Fibroblast of the aortic adventitia (primary cell): ENCODE results near the gene CEP112. TPM values are rescaled to one million over a fixed set of nuclear protein-coding genes. Genes with fewer than 3 reads are reported as not detected.

ENCODE experiments used
- DNase-seq: peaks from one replicate; pipeline ENCODE4 v3.0.0-alpha.2; 2010; ENCODE audit warnings: low read depth
- H3K4me3 ChIP-seq: 2 replicates; pipeline ENCODE4 v1.5.1; 2011; ENCODE audit warnings: low read depth, mild to moderate bottlenecking, control low read depth, low read length, moderate library complexity
- CTCF ChIP-seq: IDR thresholded peaks from 2 replicates; pipeline ENCODE4 v1.5.1; 2011; ENCODE audit warnings: mild to moderate bottlenecking, low read length, control low read depth, inconsistent platforms; ENCODE audit not compliant: insufficient read depth
- total RNA-seq: library from RNA; depleted of rRNA; stranded (reverse); fragments of >200 nt; gene quantifications from 2 replicates; pipeline ENCODE4 v1.2.3, GENCODE V29; 2012; ENCODE audit warnings: low replicate concordance

The CEP112 gene
- total RNA-seq, 1 donor, result 7.2 TPM

GRCh38 chr17:65865715-65866425 lies 326.1 kb downstream of the CEP112 start:
- TF ChIP-seq CTCF, result no peak
- no peak for DNase-seq
- H3K4me3 ChIP-seq, result no peak overlapping the region

- no peak for TF ChIP-seq CTCF
- DNase-seq, result no peak
- H3K4me3 ChIP-seq, result no peak overlapping the region
These were observed 327.5 kb downstream of the CEP112 start for GRCh38 chr17:65864394-65864793.

GRCh38 chr17:65857718-65858117 lies 334.2 kb downstream of the CEP112 start:
- peak; percentile 9 for DNase-seq
- TF ChIP-seq CTCF, result no peak
- H3K4me3 ChIP-seq, result no peak overlapping the region

GRCh38 chr17:65856865-65857264 lies 335.1 kb downstream of the CEP112 start:
- no peak overlapping the region for H3K4me3 ChIP-seq
- DNase-seq, result peak; percentile 22
- TF ChIP-seq CTCF, result no peak

GRCh38 chr17:65855675-65856074 lies 336.3 kb downstream of the CEP112 start:
- no peak for DNase-seq
- no peak overlapping the region for H3K4me3 ChIP-seq
- no peak for TF ChIP-seq CTCF

- DNase-seq, result peak; percentile 17
- no peak for TF ChIP-seq CTCF
- H3K4me3 ChIP-seq, result no peak overlapping the region
These were observed 336.7 kb downstream of the CEP112 start for GRCh38 chr17:65855245-65855644.

GRCh38 chr17:65853816-65854215 lies 338.1 kb downstream of the CEP112 start:
- DNase-seq, result no peak
- no peak for TF ChIP-seq CTCF

More at GRCh38 chr17:65853816-65854215, 338.1 kb downstream of the CEP112 start:
- no peak overlapping the region for H3K4me3 ChIP-seq
